Subcutaneous adipose tissue (tissue), 4 donors: ENCODE data around the gene PHAF1. TPM values are rescaled to one million over a fixed set of nuclear protein-coding genes. Genes with fewer than 3 reads are reported as not detected.

ENCODE experiments used
- total RNA-seq, 4 donors: library from RNA; depleted of rRNA; stranded (reverse); fragments of >200 nt; gene quantifications; one replicate each; pipeline ENCODE4 v1.1.0, GENCODE V29; 2016
- TF ChIP-seq, protein P1 (sequence below): fragments of 450-650 bp; IDR thresholded peaks from one replicate; pipeline ENCODE4 v1.5.1; 2016; ENCODE audit warnings: low read depth, mild to moderate bottlenecking, control low read depth, antibody characterized with exemption, moderate library complexity

PHAF1 gene
- total RNA-seq, 4 donors from 2014 or later, result 15.1 to 30.1 (median 19.1) TPM

DNA sequence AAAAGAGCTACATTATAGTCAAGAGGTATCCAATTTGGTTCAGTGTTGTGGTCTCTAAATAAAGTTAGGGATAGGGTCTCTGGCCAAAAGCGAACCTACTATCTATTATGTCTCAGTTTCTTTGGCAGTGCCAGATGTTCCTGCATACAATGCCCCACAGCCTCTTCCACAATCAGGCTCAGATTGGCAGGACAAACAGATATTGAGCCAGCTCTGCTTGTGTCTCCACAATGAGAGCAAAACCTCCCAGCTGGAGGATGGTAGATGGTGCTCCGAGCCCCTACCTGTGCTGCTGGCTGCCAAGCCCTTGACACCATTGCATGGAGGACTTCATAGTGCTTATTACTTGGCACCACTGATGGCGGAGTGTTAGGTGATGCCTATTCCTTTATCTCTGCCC, 19.7 kb downstream of the PHAF1 start:
- TF ChIP-seq, protein P1, sequence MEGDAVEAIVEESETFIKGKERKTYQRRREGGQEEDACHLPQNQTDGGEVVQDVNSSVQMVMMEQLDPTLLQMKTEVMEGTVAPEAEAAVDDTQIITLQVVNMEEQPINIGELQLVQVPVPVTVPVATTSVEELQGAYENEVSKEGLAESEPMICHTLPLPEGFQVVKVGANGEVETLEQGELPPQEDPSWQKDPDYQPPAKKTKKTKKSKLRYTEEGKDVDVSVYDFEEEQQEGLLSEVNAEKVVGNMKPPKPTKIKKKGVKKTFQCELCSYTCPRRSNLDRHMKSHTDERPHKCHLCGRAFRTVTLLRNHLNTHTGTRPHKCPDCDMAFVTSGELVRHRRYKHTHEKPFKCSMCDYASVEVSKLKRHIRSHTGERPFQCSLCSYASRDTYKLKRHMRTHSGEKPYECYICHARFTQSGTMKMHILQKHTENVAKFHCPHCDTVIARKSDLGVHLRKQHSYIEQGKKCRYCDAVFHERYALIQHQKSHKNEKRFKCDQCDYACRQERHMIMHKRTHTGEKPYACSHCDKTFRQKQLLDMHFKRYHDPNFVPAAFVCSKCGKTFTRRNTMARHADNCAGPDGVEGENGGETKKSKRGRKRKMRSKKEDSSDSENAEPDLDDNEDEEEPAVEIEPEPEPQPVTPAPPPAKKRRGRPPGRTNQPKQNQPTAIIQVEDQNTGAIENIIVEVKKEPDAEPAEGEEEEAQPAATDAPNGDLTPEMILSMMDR, result no peak

DNA sequence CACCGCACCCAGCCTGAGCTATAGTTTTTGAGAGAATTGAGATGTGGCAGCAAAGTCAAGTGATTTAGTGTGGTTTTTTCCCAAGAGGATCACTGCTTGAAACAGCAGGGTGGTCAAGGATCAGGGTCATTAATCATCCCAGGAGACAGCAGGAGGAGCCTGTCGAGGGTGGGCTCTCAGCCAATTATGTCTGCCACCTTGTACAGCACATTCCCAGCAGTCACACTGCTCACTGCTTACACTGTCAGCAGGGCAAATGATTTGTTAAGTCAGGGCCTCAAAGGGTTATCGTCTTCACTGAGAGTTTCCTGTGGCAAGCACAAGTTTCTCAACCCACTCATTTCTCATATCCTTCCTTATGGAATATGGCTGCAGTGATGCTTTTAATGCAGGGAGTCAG, 27.9 kb downstream of the PHAF1 start:
- TF ChIP-seq, protein P1, result no peak

DNA sequence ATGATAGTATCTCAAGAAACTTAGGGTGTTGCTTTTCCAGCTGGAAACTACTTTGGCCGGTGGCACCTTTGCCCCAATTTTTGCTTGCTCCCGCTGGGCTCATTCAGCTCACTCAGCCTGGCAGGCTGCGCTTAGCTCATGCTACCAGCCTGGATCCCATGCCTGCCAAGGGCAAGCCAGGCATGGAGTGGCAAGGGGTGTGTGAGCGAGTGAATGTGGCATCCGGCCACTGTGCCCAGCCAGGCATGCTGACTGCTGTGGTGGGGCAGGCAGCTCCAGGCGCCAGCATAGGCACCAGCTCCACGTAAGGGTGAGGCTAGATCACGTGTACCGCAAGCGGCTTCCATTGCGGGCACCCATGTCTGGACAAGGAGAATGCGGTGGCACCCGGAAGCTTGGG, 31.6 kb downstream of the PHAF1 start:
- TF ChIP-seq, protein P1, result no peak

DNA sequence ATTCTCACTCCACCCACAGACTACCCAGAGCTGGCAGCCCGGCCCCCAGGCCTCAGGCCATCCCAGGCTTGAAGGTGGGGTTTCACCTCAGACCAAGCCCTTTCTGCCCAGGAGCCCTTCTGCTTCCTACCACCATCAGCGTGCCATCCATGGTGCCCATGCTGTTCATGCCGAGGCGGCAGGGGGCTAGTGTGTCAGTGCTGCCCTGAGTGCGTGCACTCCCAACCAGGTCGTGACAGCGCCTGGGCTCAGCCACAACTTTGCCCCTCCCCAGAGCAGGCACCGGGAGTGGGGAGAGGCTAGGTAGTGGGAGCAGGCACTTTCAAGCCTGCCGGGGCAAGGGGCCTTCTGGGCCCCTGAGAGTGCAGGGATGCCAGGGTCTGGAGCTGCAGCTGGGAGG, 32.6 kb downstream of the PHAF1 start:
- TF ChIP-seq, protein P1, result no peak

DNA sequence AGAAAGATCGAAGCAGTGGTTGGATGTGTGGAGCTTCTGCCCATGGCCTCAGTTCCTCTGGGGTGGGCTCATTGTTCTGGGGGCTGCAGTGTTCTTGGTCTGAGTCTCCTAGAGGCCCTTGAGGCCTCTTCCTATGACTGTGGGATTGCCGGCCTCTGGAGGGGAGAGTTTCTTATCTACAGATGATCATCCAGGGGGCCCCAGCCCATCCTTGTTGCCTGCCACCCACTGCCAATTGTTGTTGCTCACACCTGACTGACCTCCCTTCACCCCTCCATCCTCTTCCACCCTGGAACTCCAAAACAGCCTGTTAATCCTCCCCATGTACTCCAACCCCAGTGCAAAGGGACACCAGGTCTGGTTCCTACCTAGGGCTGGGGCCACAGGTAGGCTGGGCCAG, 35.2 kb downstream of the PHAF1 start:
- TF ChIP-seq, protein P1, result no peak

DNA sequence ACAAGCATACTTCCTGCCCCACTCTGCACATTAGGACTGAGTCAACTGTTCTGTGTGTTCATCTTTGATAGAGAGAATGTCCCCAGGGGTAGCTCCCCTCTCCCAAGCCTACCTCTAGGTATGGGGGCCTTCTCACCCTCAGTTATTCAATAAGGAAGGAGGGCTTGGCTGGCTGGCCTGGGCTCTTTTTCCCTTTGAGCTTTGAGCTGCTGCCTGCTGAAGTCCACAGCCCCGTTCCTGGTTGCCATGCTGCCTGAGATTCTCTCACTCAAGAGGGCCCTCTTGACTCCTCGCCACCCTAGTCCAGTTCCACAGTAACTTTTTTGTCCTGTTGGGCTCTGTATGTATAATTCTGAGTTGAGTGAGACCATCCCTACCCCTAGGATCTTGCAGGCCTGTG, 36.0 kb downstream of the PHAF1 start:
- TF ChIP-seq, protein P1, result no peak

DNA sequence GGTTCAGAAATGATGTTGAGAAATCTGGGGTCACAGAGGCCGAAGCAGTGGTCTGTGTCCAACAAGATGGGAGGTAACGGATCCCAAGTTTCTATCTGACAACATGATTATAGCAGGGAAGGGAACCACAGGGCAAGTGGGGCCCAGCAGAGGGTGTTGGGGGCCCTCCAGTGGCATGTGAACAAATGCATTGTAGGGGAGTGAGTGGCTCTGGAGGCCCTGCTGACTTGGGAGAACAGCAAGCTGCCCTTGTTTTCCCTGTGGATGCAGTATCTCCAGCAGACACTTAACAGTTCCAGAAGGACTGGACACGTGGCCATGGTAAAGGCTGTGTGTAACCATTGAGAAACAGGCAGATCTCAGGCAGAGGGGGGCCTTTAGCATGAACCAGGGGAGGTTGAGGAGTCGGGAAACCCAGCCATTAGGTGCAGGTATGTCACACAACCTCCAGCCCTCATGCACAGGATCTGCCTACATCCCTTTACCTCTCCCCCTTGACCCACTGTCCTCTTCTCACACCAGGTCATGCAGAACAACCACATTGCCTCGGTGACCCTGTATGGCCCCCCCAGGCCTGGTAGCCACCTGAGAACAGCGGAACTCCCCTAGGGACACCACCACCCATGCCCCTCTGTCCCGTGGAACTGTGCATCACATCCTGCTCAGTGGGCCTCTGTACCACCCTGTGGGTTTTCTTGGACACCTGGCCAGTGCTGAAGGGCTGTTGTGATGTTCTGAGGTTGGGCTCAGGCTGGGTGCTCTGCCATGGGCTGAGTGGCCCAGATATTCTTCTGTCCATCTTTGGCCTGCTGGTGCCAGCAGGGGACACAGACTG, 37.0 kb downstream of the PHAF1 start:
- TF ChIP-seq, protein P1, result no peak
